WI38 (cell line): Measurements from ENCODE around the gene MT1E.

ENCODE experiments used
- H3K4me3 ChIP-seq: 2 replicates; pipeline ENCODE4 v1.5.1; 2011; ENCODE audit warnings: low read depth, mild to moderate bottlenecking, control low read depth, low read length
- CTCF ChIP-seq: IDR thresholded peaks from 2 replicates; pipeline ENCODE4 v1.5.1; 2012; ENCODE audit warnings: low read depth, mild to moderate bottlenecking, control low read depth, low read length

Gene MT1E

GRCh38 chr16:56633535-56633934 lies 8.0 kb downstream of the MT1E start:
- H3K4me3 ChIP-seq: no peak overlapping the region
- TF ChIP-seq CTCF: no peak

GRCh38 chr16:56634715-56635440 lies 9.3 kb downstream of the MT1E start:
- TF ChIP-seq CTCF: no peak
- no peak overlapping the region for H3K4me3 ChIP-seq

- no peak overlapping the region for H3K4me3 ChIP-seq
Measured at GRCh38 chr16:56635441-56635967, 9.9 kb downstream of the MT1E start.

GRCh38 chr16:56636616-56637413 lies 11.2 kb downstream of the MT1E start:
- H3K4me3 ChIP-seq: no peak overlapping the region

More at GRCh38 chr16:56635441-56635967, 9.9 kb downstream of the MT1E start:
- no peak for TF ChIP-seq CTCF

GRCh38 chr16:56637814-56638750 lies 12.5 kb downstream of the MT1E start, which contains the start of gene MT1A:
MT1A (plus strand) TSS chr16:56638666; CDS start chr16:56638739, 73 bp downstream.
- TF ChIP-seq CTCF: no peak
- peak within 1 kb of the TSS; percentile 47 for H3K4me3 ChIP-seq

More at GRCh38 chr16:56636616-56637413, 11.2 kb downstream of the MT1E start:
- no peak for TF ChIP-seq CTCF

GRCh38 chr16:56639045-56639444 lies 13.5 kb downstream of the MT1E start:
- no peak for TF ChIP-seq CTCF
- H3K4me3 ChIP-seq: no peak overlapping the region
